Gastroesophageal sphincter (tissue), 3 donors: ENCODE measurements around the gene NDFIP2.

Experiments used
- CTCF ChIP-seq, 4 experiments: fragments of 200-600 bp in 2 of 4; fragments of 450-650 bp in 2 of 4; sonication (generic) in 1 of 4; IDR thresholded peaks; one replicate each; pipeline ENCODE4 v1.5.1; 2017 to 2019; ENCODE audit warnings: antibody characterized with exemption in 4 of 4, mild to moderate bottlenecking in 2 of 4, moderate library complexity in 2 of 4
- EP300 ChIP-seq: sonication (generic); formaldehyde crosslinking; IDR thresholded peaks from one replicate; pipeline ENCODE4 v1.6.1; 2017; ENCODE audit warnings: antibody characterized with exemption, mild to moderate bottlenecking
- POLR2A ChIP-seq, 2 donors: fragments of 450-650 bp; IDR thresholded peaks; one replicate each; pipeline ENCODE4 v1.6.1; 2017; ENCODE audit warnings: antibody characterized with exemption in 2 of 2, mild to moderate bottlenecking in 2 of 2, moderate library complexity in 1 of 2
- POLR2AphosphoS5 ChIP-seq: sonication (generic); formaldehyde crosslinking; IDR thresholded peaks from one replicate; pipeline ENCODE4 v1.6.1; 2017; ENCODE audit warnings: antibody characterized with exemption

GRCh38 chr13:79566118-79566517, 85.2 kb downstream of the NDFIP2 start:
- TF ChIP-seq CTCF (IDR thresholded peaks at IDR 0.05), result no peak
- TF ChIP-seq POLR2A (IDR thresholded peaks at IDR 0.05), result no peak
- TF ChIP-seq EP300, result no peak
- no peak for TF ChIP-seq POLR2AphosphoS5
